Measurements from ENCODE around the gene CST2.

DNA sequence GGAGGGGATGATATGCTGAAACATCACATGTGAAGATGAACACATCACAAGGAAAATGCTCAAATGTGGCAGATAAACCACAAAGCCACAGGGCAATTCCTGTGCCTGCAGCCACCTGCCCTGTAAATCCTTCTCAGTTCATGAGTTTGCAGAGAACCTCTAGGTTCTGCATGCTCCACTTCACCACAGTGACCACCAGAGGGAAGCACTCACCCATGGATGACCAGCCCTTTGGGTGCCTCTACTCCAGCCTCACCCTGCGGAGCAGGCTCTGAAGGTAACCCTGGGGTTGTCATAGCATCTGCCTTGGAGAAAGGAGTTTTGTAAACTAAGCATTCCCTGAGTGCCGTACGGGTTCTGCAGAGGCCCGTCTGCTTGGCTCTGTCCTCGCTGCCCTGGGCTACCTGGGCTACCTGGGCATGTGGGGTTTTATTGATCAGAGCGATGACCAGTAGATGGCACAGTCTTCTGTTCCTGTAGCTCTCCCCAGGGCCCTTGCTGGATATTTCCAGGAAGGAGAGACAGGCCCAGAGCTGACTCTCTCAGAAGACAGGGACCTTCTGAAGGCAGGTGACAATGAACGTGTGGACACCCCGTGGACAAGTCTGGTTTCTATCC lies 44.1 kb downstream of the CST2 start:
- no peak for TF ChIP-seq POLR2A (IDR thresholded peaks at IDR 0.05)
- TF ChIP-seq EP300 (IDR thresholded peaks at IDR 0.05; ENCODE audit: low read depth) = no peak
- TF ChIP-seq, protein P1, sequence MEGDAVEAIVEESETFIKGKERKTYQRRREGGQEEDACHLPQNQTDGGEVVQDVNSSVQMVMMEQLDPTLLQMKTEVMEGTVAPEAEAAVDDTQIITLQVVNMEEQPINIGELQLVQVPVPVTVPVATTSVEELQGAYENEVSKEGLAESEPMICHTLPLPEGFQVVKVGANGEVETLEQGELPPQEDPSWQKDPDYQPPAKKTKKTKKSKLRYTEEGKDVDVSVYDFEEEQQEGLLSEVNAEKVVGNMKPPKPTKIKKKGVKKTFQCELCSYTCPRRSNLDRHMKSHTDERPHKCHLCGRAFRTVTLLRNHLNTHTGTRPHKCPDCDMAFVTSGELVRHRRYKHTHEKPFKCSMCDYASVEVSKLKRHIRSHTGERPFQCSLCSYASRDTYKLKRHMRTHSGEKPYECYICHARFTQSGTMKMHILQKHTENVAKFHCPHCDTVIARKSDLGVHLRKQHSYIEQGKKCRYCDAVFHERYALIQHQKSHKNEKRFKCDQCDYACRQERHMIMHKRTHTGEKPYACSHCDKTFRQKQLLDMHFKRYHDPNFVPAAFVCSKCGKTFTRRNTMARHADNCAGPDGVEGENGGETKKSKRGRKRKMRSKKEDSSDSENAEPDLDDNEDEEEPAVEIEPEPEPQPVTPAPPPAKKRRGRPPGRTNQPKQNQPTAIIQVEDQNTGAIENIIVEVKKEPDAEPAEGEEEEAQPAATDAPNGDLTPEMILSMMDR (IDR thresholded peaks at IDR 0.05) = peak in 3 of 5 experiments; percentile 29 to 43 (median 34)
- no peak for TF ChIP-seq POLR2AphosphoS5 (IDR thresholded peaks at IDR 0.05)
